Cerebellar nuclear complex (tissue), 1 donor: Measurements from ENCODE around the gene KCNQ4.

Experiments used
- DNase-seq, 2 experiments: peaks; one replicate each; lab custom pipeline; 2025; lab: John Stamatoyannopoulos, UW

KCNQ4 gene

DNA sequence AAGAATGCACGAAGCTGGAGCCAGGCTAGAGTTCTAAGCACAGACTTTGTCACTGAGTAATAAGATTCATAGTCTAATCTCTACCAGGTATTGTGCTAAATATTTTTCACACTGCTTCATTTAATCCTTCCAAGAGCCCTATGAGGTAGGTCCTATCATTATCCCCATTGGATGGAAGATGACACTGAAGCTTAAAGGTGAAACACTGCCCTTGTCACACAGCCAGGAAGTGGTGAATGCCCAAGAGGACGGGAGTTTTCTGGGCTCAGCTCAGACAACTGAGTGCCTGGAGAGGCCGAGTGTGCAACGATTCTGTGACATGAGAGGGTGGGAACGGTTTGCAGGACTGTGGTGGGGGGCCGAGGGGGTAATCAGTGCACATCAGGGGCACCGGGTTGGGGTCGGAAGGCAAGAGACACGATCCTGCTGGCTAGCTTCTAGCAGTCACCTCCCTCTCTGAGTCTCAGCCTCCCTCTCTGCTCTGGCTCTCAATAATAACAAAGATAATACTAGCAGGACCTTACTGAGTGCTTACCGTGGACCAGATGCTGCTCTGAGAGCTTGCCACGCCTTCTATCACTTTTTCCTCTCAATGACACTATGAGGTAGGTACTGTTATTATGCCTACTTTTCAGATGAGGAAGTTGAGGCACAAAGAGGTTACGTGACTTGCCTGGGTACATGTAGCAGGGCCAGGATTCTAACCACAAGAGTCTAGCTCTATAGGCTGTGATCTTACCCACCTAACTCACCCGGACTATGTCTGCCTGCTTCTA is 12.4 kb downstream of the KCNQ4 start:
- DNase-seq: no peak

DNA sequence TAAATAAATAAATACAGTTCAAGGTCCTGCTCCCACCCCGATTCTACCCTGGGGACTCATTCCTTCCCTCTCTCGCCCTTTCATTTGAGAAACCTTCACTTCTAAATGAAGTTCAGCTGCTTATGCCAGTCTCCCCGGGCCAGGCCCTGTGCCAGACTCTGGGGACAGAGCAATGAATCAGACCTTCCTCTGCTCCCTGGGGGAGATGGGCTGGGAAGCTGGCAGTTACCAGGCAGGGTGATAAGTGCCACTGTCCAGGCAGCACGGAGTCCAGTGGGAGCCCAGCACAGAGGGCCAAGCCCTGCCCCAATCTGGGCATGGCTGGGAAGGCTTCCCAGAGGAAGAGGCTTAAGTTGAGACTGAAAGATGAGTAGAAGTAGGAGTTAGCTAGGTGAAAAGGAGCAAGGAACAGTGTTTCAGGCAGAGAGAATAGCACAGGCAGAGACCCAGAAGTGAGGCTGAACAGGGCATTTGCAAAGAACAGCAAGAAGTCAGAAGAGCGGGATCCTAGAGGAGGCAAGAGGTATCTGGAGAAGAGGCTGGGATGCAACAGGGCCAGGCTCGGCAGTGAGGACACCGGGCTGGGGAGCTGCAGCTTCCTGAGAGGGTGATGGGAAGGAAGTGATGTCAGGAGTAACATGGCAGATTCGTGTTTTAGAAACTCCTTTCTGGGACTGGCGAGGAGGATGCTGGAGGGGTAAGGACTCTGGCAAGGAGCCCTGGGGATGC is 13.5 kb downstream of the KCNQ4 start:
- DNase-seq: no peak

DNA sequence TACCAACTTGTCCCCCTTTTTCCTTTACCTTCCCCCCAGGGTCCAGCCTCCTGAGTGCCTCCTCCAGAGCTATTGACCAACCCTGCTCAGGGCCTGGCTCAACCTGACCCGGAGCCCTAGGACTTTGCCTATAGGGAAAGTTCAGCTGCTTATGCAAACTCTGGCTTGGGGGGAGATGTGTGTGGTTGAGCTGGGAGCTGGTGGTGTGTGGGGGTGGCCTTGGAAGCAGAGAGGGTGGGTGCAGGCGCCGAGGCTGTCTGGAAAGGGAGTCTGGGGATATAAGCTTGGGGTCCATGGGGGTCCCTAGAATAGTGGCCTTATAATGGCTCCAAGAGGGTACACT is 14.1 kb downstream of the KCNQ4 start:
- DNase-seq: no peak

DNA sequence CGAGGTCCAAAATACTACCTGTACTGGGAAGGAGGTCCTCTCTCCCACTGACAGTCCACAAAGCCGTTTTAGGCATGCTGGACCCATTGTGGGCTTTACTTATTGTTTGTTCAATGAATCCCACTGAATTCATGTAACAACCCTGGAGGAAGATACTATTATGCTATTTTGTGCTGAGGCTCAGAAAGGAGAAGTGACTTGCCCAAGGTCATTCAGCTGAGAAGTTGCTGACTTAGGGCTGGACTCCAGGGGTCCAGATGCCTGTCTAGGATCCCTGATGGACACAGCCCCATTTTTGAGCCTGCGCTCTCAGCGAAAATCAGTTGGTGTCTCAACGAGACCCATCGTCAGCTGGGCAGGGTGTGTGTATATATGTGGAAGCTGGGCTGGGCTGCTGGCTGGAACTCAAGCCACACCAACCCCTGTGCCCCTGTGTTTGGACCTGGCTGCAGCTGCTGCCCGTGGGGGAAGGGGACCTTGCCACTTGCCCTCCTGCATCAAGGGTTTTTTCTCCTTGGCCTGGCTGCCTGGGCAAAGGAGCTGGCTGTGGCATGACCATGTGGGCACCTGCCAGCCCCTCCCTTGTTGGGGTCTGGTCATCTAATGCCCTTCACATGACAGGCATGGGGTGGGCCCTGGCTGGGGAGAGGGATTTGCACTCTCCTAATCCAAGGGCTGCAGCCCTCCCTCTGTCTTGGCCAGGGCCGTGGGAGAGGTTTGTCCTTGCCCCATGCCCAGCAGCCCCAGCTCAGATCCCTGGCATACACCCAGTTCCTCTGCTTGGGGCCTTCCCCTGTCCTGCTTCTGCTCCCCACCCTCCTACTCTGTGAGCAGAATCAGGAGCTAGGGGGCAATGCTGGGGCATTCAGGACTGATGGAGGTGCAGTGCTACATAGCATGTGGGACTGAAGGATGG is 15.0 kb downstream of the KCNQ4 start:
- no peak for DNase-seq

DNA sequence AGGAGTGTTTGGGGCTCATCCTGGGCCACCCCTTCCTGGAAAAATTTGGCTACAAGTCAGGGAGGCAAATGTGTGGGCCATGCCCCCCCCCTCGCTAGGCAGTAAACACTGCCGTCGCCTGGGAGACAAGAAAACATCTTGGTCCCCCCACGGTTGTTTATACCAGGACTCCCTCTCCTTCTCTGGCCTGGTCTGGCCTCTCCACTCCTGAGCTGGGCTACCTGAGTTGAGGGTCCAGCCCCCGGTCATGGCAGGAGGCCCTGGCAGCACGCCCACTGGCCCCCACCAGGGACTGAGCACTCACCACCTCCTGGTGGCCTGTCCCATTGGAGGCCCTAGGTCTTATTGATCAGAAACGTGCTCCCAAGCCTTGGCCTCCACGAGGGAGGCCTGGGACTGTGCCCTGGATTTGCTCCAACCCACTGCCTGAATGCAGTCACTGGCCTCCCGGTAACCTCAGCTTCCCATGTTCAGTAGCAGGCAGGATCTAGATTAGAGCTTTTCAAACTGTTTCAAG is 15.8 kb downstream of the KCNQ4 start:
- no peak for DNase-seq

DNA sequence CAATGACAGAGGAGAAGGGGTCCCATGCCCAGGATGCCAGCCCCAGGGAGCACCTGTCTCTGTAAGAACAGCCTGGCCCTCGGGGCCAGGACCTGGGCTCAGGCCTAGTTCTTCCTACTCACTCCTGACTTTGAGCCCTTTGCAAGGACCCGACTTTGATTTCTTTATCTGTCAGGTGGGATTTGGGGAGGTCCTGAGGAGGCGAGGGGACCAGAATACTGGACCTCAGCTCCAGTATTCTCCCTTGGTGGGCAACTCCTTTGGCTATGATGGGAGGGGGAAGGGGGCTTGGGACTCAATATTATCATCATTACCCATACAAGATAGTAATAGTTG is 18.1 kb downstream of the KCNQ4 start:
- no peak for DNase-seq

DNA sequence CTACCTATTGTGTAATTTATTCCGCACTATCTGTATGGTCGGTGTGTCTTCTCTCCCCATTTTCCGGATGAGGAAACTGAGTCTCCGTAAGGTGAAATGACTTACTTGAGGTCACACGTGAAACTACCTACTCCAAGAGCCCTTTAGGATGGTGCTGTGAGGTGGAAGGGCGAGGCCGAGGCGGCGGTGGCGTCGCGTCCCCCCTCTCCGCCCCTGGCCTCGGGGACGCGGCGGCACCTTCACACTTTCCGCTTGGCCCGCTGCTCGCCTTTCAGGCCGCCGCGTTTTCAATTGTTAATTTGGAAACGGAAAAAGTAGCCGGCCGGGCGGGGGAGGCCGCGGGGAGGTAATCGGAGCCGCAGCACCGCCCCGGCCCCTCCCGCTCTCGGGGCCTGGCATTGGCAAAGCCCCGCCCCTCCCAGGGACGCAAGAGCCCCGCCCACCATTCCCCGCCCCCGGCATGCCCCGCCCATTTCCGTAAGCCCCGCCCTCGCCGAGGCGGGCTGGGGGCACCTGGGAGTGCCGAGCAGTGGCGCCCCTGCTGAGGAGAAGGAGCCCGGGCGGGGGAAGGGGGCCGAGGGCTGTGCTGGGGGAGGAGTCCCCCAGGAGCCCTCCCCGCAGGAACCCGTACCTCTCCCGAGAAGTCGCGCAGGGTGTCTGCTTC is 18.6 kb downstream of the KCNQ4 start:
- DNase-seq: no peak

DNA sequence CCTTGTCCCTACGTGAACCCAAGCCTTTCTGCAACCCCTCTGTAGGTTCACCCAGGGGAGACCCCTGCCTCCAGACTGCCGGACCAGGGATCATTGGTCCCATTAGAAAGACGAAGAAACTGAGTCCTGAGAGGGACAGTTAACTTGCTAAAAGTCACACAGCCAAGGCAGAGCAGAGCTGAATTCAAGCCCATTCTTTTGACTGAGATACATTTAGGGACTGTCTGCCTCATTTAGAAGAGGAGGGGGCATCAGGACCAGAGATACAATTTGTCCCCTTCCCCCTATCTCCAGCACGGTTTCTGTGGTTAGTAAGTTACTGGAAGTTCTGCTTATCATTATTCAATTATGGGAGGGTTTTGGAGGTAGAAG is 19.1 kb downstream of the KCNQ4 start:
- no peak for DNase-seq

DNA sequence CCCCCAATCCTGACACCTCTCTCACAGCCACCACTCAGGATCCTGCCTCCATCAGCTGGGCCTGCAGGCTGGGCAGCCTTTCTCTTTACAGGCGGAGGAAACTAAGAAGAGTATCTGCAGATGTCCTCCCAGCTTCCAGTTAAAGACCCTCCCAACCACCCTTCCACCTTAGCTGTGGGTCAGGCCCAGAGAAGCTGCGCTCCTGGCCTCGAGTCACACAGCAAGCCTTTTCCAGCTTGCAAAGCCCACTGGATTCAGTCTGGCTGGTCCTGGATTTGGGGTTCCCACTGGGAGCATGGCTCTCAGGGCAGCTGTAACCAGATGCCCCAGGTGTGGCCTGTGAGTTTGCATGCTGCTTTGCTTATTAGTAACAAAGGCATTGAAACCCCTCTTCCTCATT is 19.9 kb downstream of the KCNQ4 start:
- no peak for DNase-seq

DNA sequence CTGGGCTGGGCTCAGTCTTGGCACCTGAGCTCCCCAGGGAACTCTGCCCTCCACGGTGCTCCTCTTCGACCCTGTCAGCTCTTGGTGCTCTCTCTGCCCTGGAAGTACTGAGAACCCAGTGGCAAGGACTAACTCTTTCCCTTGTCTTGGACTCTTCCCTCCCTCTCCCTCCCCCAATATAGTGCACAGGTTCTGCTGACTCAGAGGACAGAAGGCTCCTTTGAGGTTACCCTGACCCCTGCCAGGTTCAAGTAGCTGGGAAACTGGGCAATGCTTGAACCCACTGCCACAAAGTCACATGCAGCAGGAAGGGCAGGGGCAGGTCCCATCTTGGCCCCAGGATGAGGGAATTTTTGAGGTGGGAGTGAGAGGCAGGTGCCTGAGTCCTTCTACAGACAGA is 20.3 kb downstream of the KCNQ4 start:
- DNase-seq: no peak

DNA sequence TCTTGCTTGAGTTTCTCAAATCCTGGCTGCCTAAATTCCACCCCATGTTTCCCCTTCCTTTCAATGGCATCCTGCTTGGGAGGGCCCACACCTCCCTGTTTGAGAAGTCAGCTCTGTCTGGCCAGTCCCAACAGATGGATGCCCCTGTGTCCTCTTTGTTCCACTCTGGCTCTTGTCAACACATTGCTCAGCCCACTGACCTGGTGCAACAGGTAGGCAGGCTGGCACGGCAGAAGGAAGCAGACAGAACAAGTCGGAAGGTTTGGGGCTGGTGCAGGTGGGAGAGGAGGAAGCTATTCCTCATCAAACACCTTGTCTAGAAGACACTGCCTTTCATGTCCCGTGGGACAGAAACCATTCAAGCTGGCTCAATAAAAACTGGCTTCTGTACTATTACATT is 22.7 kb downstream of the KCNQ4 start:
- DNase-seq: no peak

DNA sequence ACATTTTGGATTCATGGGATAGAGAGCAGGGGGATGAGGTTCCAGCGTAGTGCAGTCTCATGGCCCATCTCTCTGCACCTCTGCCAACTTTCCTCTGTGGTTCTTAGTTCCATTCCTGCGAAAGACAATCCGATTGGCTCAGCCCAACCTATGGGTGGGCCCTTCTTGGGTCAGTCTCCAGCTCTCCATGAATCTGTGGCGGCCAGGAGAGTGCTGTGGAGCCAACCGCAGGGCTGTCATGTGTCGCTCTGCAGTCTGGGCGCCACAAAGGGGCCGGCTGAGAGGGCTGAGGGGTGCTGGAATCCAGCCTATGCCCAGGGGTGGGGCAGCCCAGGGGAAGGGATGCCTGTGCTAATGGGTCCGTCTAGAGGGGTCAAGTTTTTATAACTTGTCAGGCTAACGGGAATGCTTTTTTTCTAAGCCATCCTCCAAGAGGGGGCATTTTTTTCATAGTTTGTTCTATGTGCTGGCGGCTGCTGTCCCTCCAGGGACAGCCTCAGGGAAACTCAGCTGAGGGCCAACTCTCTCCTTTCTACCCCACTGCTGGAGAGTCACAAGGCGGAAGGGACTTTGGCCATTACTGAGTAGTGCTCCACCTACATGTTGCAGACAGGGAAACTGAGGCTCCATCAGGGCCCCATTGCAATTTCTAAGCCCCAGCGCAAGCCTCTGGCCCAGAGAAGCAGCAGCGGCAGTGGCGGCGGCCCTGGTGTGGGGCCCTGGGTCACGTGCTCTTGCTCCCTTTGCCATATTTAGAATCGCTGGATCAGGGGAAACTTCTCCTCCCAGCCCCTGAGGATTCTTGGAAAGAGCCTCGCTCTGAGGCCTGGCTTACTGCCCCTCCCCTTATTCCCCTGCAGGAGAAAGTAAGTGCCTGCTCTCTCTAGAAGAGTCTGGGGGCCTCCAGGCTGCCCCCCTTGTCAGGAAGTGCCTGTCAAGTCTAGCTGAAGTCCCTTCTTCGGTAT is 23.4 kb downstream of the KCNQ4 start:
- no peak for DNase-seq

DNA sequence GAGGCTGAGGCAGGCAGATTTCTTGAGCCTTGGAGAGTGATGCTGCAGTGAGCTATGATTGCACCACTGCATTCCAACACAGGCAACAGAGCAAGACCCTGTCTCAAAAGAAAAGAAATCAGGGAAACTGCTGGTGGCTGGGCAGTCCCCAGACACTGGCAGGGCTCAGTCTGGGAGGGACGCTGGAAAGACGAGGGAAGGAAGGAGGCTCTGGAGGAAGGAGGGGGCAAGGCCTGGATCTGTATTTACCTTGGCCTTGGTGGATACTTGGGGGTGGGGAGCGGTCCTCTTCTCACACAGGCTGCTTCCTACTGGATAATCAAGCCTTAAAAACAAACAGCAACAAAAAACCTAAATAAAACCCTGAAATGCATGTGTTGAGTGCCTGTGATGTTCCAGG is 24.4 kb downstream of the KCNQ4 start:
- no peak for DNase-seq

DNA sequence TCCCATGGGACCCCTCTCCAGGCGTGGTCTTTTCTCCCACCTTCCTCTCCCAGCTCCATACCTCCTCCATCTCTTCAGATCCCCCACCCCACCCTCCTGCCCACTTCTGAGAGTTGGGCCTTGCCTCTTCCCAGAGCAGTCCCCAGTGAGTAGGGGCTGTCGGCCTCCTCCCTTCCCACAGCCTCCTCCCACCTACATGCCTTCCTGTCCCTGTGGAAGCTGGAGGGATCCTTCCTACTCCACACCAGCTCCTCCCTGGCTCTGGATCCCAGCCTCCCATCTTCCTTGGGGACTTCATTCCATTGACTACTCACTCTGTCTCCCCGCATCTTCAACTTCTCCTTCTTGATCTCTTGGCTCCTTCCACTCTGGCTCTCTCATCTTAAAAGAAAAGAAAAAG is 24.9 kb downstream of the KCNQ4 start:
- no peak for DNase-seq

DNA sequence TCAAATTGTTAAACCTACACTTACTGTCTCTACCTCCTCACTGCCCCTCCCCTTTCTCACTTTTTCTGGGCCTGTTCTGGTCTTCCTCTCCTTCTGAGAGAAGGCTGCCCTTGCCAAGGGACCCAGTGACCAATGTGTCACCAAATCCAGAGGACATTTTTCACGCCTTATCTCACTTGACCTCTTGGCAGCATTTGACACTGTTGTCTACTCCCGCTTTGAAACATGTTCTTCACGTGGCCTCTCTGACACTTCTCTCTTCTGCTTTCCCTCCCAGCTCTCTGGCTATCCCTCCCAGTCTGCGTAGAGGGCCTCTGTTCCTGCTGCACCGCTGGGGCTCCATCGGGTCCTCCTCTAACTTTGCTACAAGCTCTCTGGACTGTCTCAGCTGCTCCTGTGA is 25.3 kb downstream of the KCNQ4 start:
- no peak for DNase-seq

DNA sequence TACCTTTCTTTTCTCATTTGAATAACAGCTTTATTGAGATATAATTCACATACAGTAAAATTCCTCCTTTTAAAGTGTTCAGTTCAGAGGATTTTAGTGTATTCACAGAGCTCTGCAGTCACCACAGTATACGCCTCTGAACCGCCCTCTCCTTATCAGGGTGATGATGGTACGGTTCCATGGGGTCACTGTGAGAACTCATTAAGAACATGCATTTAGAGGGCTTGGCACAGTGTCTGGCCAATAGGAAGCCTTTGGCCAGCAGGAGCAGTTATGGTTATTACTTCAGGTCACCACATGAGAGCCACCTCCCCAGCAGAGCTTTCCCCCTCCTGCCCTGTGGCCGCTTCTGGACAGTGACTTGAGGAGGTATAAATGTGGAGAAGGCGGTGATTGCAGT is 27.3 kb downstream of the KCNQ4 start:
- no peak for DNase-seq

DNA sequence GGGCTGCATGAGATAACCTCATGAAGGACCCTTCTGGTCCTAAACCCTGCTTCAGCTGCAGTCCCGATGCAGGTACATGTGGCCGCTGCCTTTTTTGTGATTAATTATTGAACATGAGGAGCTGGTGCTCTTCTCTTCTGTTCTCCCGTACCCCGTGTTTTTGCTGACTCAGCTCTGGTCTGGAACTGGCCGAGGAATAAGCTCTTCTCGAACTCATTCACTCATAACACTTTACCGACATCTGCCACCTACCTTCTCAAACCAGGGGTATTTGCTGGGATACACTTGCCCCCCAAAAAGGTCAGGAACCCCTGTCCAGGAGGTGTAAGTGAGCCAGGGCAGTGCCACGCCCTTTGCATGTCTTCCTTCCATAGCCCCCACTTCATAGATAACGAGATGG is 31.8 kb downstream of the KCNQ4 start:
- DNase-seq: no peak

DNA sequence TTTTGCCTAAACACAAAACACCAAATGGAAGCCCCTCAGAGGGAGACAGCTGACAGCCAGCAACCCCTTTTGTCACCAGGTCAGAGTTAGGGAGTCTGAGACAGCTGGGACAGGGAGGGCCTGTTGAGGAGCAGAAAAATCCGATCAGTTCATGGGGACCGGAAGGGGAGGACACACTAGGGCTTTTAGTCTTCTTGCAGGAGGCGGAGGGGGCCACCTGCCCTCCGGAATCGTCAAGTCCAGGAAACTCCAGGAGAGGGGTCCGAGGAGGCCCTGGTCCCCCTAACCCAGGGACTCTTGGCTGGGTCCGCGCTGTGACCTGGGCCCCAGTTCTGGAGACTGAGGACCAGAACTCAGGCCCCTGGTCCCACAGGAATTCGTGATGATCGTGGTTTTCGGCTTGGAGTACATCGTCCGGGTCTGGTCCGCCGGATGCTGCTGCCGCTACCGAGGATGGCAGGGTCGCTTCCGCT is 34.2 kb downstream of the KCNQ4 start:
- DNase-seq: no peak

DNA sequence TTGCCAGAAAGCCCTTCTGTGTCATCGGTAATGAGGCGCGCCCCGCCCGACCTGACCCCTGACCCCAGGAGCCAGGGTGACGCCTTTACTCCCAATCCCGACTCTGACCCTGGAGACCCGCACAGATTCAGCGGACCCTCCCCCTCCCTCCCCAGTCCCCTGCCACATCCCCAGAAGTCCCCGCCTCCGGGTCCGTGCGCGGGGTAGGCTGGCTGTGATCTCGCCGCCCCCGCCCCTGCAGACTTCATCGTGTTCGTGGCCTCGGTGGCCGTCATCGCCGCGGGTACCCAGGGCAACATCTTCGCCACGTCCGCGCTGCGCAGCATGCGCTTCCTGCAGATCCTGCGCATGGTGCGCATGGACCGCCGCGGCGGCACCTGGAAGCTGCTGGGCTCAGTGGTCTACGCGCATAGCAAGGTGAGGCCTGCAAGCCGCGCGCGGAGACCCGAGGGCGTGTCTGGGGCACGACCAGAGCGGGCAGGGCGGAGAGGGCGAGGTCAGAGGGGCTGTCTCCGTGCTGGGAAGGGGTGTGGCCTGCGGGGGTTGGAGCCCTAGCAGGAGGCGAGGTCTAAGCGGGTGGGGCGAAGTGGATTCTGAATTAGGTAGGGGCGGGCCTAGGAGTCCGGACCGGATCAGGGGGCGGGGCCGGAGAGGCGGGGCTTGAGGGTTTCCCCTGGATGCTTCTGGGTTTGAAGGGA is 34.8 kb downstream of the KCNQ4 start:
- DNase-seq: no peak

DNA sequence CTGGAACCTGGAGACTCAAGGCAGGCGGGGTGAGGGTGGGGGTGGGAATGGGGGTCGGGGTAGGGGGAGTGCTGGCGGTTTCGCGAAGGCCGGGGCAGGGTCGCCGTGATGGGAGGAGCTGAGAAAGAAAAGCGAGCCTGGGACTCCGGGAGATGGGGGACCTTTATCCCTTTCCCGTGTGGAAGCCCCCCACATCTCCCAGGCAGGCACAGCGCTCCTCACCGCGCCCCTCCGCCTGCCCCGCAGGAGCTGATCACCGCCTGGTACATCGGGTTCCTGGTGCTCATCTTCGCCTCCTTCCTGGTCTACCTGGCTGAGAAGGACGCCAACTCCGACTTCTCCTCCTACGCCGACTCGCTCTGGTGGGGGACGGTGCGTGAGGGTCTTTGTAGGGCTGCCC is 35.5 kb downstream of the KCNQ4 start:
- DNase-seq: no peak
